Osteoblast (primary cell): ENCODE data around the gene KLHL29. TPM values are rescaled to one million over a fixed set of nuclear protein-coding genes. Genes with fewer than 3 reads are reported as not detected.

Experiments used
- DNase-seq: peaks from one replicate; pipeline ENCODE4 v3.0.0; 2011; ENCODE audit warnings: low spot score, mixed read lengths; ENCODE audit not compliant: insufficient read length; ENCODE audit errors: missing footprints
- H2AFZ ChIP-seq: 2 replicates; pipeline ENCODE4 v1.6.0; 2011; ENCODE audit warnings: mild to moderate bottlenecking, low read length
- H3K27ac ChIP-seq: 2 replicates; pipeline ENCODE4 v1.5.1; 2011; ENCODE audit warnings: mild to moderate bottlenecking, low read depth, low read length, moderate library complexity
- H3K27me3 ChIP-seq: 2 replicates; pipeline ENCODE4 v1.6.0; 2012; ENCODE audit warnings: mild to moderate bottlenecking, control low read depth, inconsistent platforms, low read length, moderate library complexity; ENCODE audit not compliant: insufficient read depth
- H3K36me3 ChIP-seq: 2 replicates; pipeline ENCODE4 v1.5.1; 2011; ENCODE audit warnings: mild to moderate bottlenecking, low read length, control low read depth, moderate library complexity; ENCODE audit not compliant: insufficient read depth
- H3K4me1 ChIP-seq: 2 replicates; pipeline ENCODE4 v1.5.1; 2011; ENCODE audit warnings: mild to moderate bottlenecking, low read length, control low read depth, moderate library complexity; ENCODE audit not compliant: insufficient read depth
- H3K4me2 ChIP-seq: 2 replicates; pipeline ENCODE4 v1.6.0; 2011; ENCODE audit warnings: mild to moderate bottlenecking, low read length; ENCODE audit not compliant: insufficient read depth
- H3K4me3 ChIP-seq: fragments of 200-600 bp; sonication (generic); 3 replicates; pipeline ENCODE4 v1.5.1; 2012; ENCODE audit warnings: mild to moderate bottlenecking, low read length, inconsistent platforms; ENCODE audit not compliant: insufficient read depth
- H3K79me2 ChIP-seq: 2 replicates; pipeline ENCODE4 v1.6.0; 2012; ENCODE audit warnings: mild to moderate bottlenecking, low read length, control low read depth, inconsistent platforms; ENCODE audit not compliant: insufficient read depth
- H3K9me3 ChIP-seq: 2 replicates; pipeline ENCODE4 v1.5.1; 2011; ENCODE audit warnings: low read depth, low read length, control low read depth
- H4K20me1 ChIP-seq: 2 replicates; pipeline ENCODE4 v1.6.0; 2012; ENCODE audit warnings: mild to moderate bottlenecking, low read length, control low read depth; ENCODE audit not compliant: insufficient read depth
- CTCF ChIP-seq: IDR thresholded peaks from 2 replicates; pipeline ENCODE4 v1.5.1; 2011; ENCODE audit warnings: mild to moderate bottlenecking, low read depth, low read length, moderate library complexity; ENCODE audit errors: extremely low read depth
- total RNA-seq: library from RNA; depleted of rRNA; stranded (reverse); fragments of >200 nt; gene quantifications from 2 replicates; pipeline ENCODE4 v1.2.3, GENCODE V29; 2012

The KLHL29 gene
- total RNA-seq, 1 donor, result 3.3 TPM

GRCh38 chr2:23533338-23533695 is 148.3 kb downstream of the KLHL29 start:
- peak; percentile 11 for DNase-seq
- Histone ChIP-seq H3K27me3 (no peaks in the 10 kb centered on the region), H3K4me3 (no peak overlapping the region), H2AFZ (no peak overlapping the region), H3K27ac (no peak overlapping the region), H3K4me2 (no peak overlapping the region), H3K4me1 (no peaks in the 10 kb centered on the region), H3K9me3 (no peaks in the 10 kb centered on the region), H3K36me3 (no peaks in the 10 kb centered on the region), H3K79me2 (no peaks in the 10 kb centered on the region), H4K20me1 (no peaks in the 10 kb centered on the region)
- no peak for TF ChIP-seq CTCF

- Histone ChIP-seq H3K27me3 (no peaks in the 10 kb centered on the region), H3K79me2 (no peaks in the 10 kb centered on the region), H3K4me2 (no peak overlapping the region), H4K20me1 (peaks cover 3% of the 10 kb centered on the region), H3K9me3 (no peaks in the 10 kb centered on the region), H2AFZ (no peak overlapping the region), H3K4me3 (no peak overlapping the region), H3K36me3 (no peaks in the 10 kb centered on the region), H3K27ac (no peak overlapping the region), H3K4me1 (no peaks in the 10 kb centered on the region)
- no peak for TF ChIP-seq CTCF
- peak; percentile 59 for DNase-seq
Observed at GRCh38 chr2:23534771-23535170, 149.8 kb downstream of the KLHL29 start.

- H3K79me2 ChIP-seq, result no peaks in the 10 kb centered on the region
- no peak for TF ChIP-seq CTCF
- no peak overlapping the region for H2AFZ ChIP-seq
- H3K27me3 ChIP-seq, result no peaks in the 10 kb centered on the region
- peaks cover 6% of the 10 kb centered on the region for H4K20me1 ChIP-seq
- no peak overlapping the region for H3K4me2 ChIP-seq
- no peaks in the 10 kb centered on the region for H3K9me3 ChIP-seq
- H3K27ac ChIP-seq, result no peak overlapping the region
- no peaks in the 10 kb centered on the region for H3K4me1 ChIP-seq
- no peaks in the 10 kb centered on the region for H3K36me3 ChIP-seq
- peak; percentile 58 for DNase-seq
- no peak overlapping the region for H3K4me3 ChIP-seq
Observed at GRCh38 chr2:23536326-23536725, 151.3 kb downstream of the KLHL29 start.

GRCh38 chr2:23537991-23538390 is 153.0 kb downstream of the KLHL29 start:
- Histone ChIP-seq H3K79me2 (no peaks in the 10 kb centered on the region), H2AFZ (no peak overlapping the region), H3K4me2 (no peak overlapping the region), H3K27me3 (no peaks in the 10 kb centered on the region), H3K9me3 (no peaks in the 10 kb centered on the region), H3K4me1 (no peaks in the 10 kb centered on the region), H3K4me3 (no peak overlapping the region), H3K36me3 (no peaks in the 10 kb centered on the region), H3K27ac (no peak overlapping the region), H4K20me1 (peaks cover 7% of the 10 kb centered on the region)
- peak; percentile 35 for DNase-seq
- no peak for TF ChIP-seq CTCF
